Glomerular visceral epithelial cell (primary cell): ENCODE measurements around the gene PARD6G.

ENCODE experiments used
- DNase-seq: peaks from one replicate; pipeline ENCODE4 v3.0.0-alpha.2; 2016; ENCODE audit errors: extremely low spot score

PARD6G gene

GRCh38 chr18:80108121-80108536, 139.2 kb downstream of the PARD6G start:
- DNase-seq = no peak

GRCh38 chr18:80107426-80107825, 139.9 kb downstream of the PARD6G start:
- no peak for DNase-seq
